ENCODE results near the gene THBS4.

THBS4 gene

GRCh38 chr5:80031109-80031508 lies 4.0 kb upstream of the THBS4 start:
- POLR2A ChIA-PET = no interaction called here
- CTCF ChIA-PET = no interaction called here
- TF ChIP-seq FOXK2 (IDR thresholded peaks at IDR 0.05) = no peak
- no peak for TF ChIP-seq FOXA1 (IDR thresholded peaks at IDR 0.05)
- TF ChIP-seq NFRKB (IDR thresholded peaks at IDR 0.05) = no peak
- no peak for TF ChIP-seq ELF4 (IDR thresholded peaks at IDR 0.05)
- TF ChIP-seq FOXM1 (IDR thresholded peaks at IDR 0.05; ENCODE audit: borderline replicate concordance) = no peak
- no peak for TF ChIP-seq TARDBP (IDR thresholded peaks at IDR 0.05)
- no peak for TF ChIP-seq SUZ12 (IDR thresholded peaks at IDR 0.05)
- no peak for TF ChIP-seq CTBP1 (IDR thresholded peaks at IDR 0.05; ENCODE audit: borderline replicate concordance)
- TF ChIP-seq BHLHE40 (IDR thresholded peaks at IDR 0.05; ENCODE audit: borderline replicate concordance) = no peak
- no peak for TF ChIP-seq LEF1 (IDR thresholded peaks at IDR 0.05; ENCODE audit: borderline replicate concordance)
- no peak for TF ChIP-seq HDGF (IDR thresholded peaks at IDR 0.05; ENCODE audit: borderline replicate concordance)
- no peak for TF ChIP-seq PKNOX1 (IDR thresholded peaks at IDR 0.05)
- no peak for TF ChIP-seq SP1 (IDR thresholded peaks at IDR 0.05)
- no peak for DNase-seq (ENCODE audit: extremely low spot score)

DNA sequence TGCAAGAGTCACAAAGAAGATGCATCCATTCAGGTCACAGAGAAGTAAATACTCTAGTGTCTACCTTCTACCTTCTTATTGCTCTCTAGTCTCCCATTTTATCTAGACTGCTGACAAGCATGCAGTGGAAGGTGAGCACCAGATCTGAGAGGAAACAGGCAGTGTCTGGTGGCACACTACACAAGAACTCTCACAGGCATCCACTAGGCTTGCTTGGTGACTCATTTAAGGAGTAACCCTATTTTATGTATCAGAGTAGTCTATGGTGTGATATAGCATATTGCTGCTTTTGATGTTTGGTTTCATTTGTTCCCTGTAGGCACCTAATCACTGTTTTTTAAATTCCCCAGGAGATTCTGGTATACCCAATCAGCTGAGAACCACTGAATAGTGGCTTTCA lies 1.6 kb upstream of the THBS4 start:
- DNase-seq (ENCODE audit: extremely low spot score) = no peak
- TF ChIP-seq FOXM1 (IDR thresholded peaks at IDR 0.05; ENCODE audit: borderline replicate concordance) (no peak), L3MBTL2 (conservative IDR thresholded peaks at IDR 0.05) (no peak), TARDBP (IDR thresholded peaks at IDR 0.05) (no peak), SP1 (IDR thresholded peaks at IDR 0.05) (no peak)
- ChIA-PET POLR2A (no interaction called here), CTCF (no interaction called here)

GRCh38 chr5:80034559-80034958 lies 589 bp upstream of the THBS4 start:
- ChIA-PET POLR2A (no interaction called here), CTCF (interaction anchor here (0.6 kb wide), 2 partner anchors 55 to 369 kb away, joined by 3 to 4 read pairs; no protein-coding TSS in a partner anchor)
- no peak for DNase-seq (ENCODE audit: extremely low spot score)
- TF ChIP-seq BHLHE40 (IDR thresholded peaks at IDR 0.05; ENCODE audit: borderline replicate concordance) (no peak), FOXA1 (IDR thresholded peaks at IDR 0.05) (no peak), SP1 (IDR thresholded peaks at IDR 0.05) (no peak), TARDBP (IDR thresholded peaks at IDR 0.05) (no peak), HDGF (IDR thresholded peaks at IDR 0.05; ENCODE audit: borderline replicate concordance) (no peak), NFRKB (IDR thresholded peaks at IDR 0.05) (no peak), FOXM1 (IDR thresholded peaks at IDR 0.05; ENCODE audit: borderline replicate concordance) (no peak), PKNOX1 (IDR thresholded peaks at IDR 0.05) (no peak), ELF4 (IDR thresholded peaks at IDR 0.05) (no peak), ZNF384 (IDR thresholded peaks at IDR 0.05) (no peak), SUZ12 (IDR thresholded peaks at IDR 0.05) (no peak), L3MBTL2 (conservative IDR thresholded peaks at IDR 0.05) (no peak), ARNT (IDR thresholded peaks at IDR 0.05) (no peak)

- TF ChIP-seq NFRKB (IDR thresholded peaks at IDR 0.05) (no peak), SP1 (IDR thresholded peaks at IDR 0.05) (no peak), SUZ12 (IDR thresholded peaks at IDR 0.05) (no peak), FOXM1 (IDR thresholded peaks at IDR 0.05; ENCODE audit: borderline replicate concordance) (no peak), HDGF (IDR thresholded peaks at IDR 0.05; ENCODE audit: borderline replicate concordance) (no peak), ZNF384 (IDR thresholded peaks at IDR 0.05) (no peak), FOXK2 (IDR thresholded peaks at IDR 0.05) (no peak), FOXA1 (IDR thresholded peaks at IDR 0.05) (no peak), PKNOX1 (IDR thresholded peaks at IDR 0.05) (no peak), LEF1 (IDR thresholded peaks at IDR 0.05; ENCODE audit: borderline replicate concordance) (no peak), TARDBP (IDR thresholded peaks at IDR 0.05) (no peak), ARNT (IDR thresholded peaks at IDR 0.05) (no peak), ELF4 (IDR thresholded peaks at IDR 0.05) (no peak), BHLHE40 (IDR thresholded peaks at IDR 0.05; ENCODE audit: borderline replicate concordance) (no peak), L3MBTL2 (conservative IDR thresholded peaks at IDR 0.05) (no peak), CTBP1 (IDR thresholded peaks at IDR 0.05; ENCODE audit: borderline replicate concordance) (no peak)
- DNase-seq (ENCODE audit: extremely low spot score) = no peak
- ChIA-PET POLR2A (no interaction called here), CTCF (no interaction called here)
Measured at GRCh38 chr5:80035839-80036238, 691 bp downstream of the THBS4 start.

DNA sequence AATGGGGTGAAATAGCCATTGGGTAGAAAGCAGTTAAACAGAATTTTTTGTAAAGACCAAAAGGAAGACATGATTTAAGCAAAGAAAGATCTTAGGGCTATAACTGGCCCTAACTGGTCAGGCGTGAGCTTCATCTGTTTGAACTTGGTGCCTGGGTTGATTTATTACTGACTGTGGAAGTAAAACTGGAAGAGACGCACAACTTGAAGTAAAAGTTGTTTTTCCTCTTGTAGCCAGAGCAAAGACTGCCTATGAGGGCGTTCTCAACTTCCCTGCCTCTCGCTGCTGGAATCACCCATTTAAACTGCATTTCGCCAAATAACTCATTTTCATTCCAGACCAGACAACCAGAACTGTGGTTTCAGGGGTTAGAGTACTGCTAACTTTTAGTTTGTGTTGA lies 1.5 kb downstream of the THBS4 start:
- TF ChIP-seq LEF1 (IDR thresholded peaks at IDR 0.05; ENCODE audit: borderline replicate concordance) (no peak), PKNOX1 (IDR thresholded peaks at IDR 0.05) (no peak), HDGF (IDR thresholded peaks at IDR 0.05; ENCODE audit: borderline replicate concordance) (no peak), BHLHE40 (IDR thresholded peaks at IDR 0.05; ENCODE audit: borderline replicate concordance) (no peak), CTBP1 (IDR thresholded peaks at IDR 0.05; ENCODE audit: borderline replicate concordance) (no peak), ARNT (IDR thresholded peaks at IDR 0.05) (no peak), TARDBP (IDR thresholded peaks at IDR 0.05) (no peak), SUZ12 (IDR thresholded peaks at IDR 0.05) (no peak), FOXK2 (IDR thresholded peaks at IDR 0.05) (no peak), FOXM1 (IDR thresholded peaks at IDR 0.05; ENCODE audit: borderline replicate concordance) (no peak), FOXA1 (IDR thresholded peaks at IDR 0.05) (no peak), ZNF384 (IDR thresholded peaks at IDR 0.05) (no peak), SP1 (IDR thresholded peaks at IDR 0.05) (no peak), ELF4 (IDR thresholded peaks at IDR 0.05) (no peak), NFRKB (IDR thresholded peaks at IDR 0.05) (no peak), L3MBTL2 (conservative IDR thresholded peaks at IDR 0.05) (no peak)
- CTCF ChIA-PET = interaction anchor here (0.6 kb wide), 1 partner anchor 67 kb away, joined by 3 read pairs; no protein-coding TSS in a partner anchor
- POLR2A ChIA-PET = no interaction called here
- DNase-seq (ENCODE audit: extremely low spot score) = no peak

GRCh38 chr5:80037366-80037765 lies 2.2 kb downstream of the THBS4 start:
- no peak for DNase-seq (ENCODE audit: extremely low spot score)
- CTCF ChIA-PET = no interaction called here
- POLR2A ChIA-PET = no interaction called here
- TF ChIP-seq BHLHE40 (IDR thresholded peaks at IDR 0.05; ENCODE audit: borderline replicate concordance) (no peak), FOXA1 (IDR thresholded peaks at IDR 0.05) (no peak), TARDBP (IDR thresholded peaks at IDR 0.05) (no peak), ZNF384 (IDR thresholded peaks at IDR 0.05) (no peak), HDGF (IDR thresholded peaks at IDR 0.05; ENCODE audit: borderline replicate concordance) (no peak), NFRKB (IDR thresholded peaks at IDR 0.05) (no peak), SP1 (IDR thresholded peaks at IDR 0.05) (no peak), PKNOX1 (IDR thresholded peaks at IDR 0.05) (no peak), ELF4 (IDR thresholded peaks at IDR 0.05) (no peak), FOXK2 (IDR thresholded peaks at IDR 0.05) (no peak), LEF1 (IDR thresholded peaks at IDR 0.05; ENCODE audit: borderline replicate concordance) (no peak), CTBP1 (IDR thresholded peaks at IDR 0.05; ENCODE audit: borderline replicate concordance) (no peak), SUZ12 (IDR thresholded peaks at IDR 0.05) (no peak), L3MBTL2 (conservative IDR thresholded peaks at IDR 0.05) (no peak), FOXM1 (IDR thresholded peaks at IDR 0.05; ENCODE audit: borderline replicate concordance) (no peak), ARNT (IDR thresholded peaks at IDR 0.05) (no peak)

Measured in HEK293T (cell line).